K562 (cell line): Measurements from ENCODE around the gene GIGYF1. TPM values are rescaled to one million over a fixed set of nuclear protein-coding genes. Genes with fewer than 3 reads are reported as not detected.
A peak's percentile ranks its signal among the peaks of the same experiment; 100 is the strongest.

Source experiments
- ATF7 ChIP-seq: fragments of 450-650 bp; IDR thresholded peaks from 2 replicates; pipeline ENCODE4 v1.7.1; 2014; ENCODE audit warnings: mild to moderate bottlenecking, moderate library complexity
- CHCHD3 ChIP-seq: fragments of 250-450 bp; sonication (Bioruptor Pico); IDR thresholded peaks from 2 replicates; pipeline ENCODE4 v2.1.2; 2022; ENCODE audit warnings: mild to moderate bottlenecking
- CHD1 ChIP-seq: fragments of 200-600 bp; sonication (generic); IDR thresholded peaks from one replicate; pipeline ENCODE4 v1.6.1; 2012; ENCODE audit warnings: mild to moderate bottlenecking, moderate library complexity, low read length, inconsistent platforms
- ETS1 ChIP-seq: conservative IDR thresholded peaks from 2 replicates; pipeline ENCODE4 v1.6.1; 2011; ENCODE audit warnings: low read depth, mild to moderate bottlenecking, low read length; ENCODE audit not compliant: control insufficient read depth
- ETV5 ChIP-seq: sonication (generic); formaldehyde crosslinking; IDR thresholded peaks from 2 replicates; pipeline ENCODE4 v1.4.0; 2020; ENCODE audit warnings: low read depth, mild to moderate bottlenecking, missing genetic modification reagents
- GTF2A2 ChIP-seq: IDR thresholded peaks from 2 replicates; pipeline ENCODE4 v1.6.1; 2016; ENCODE audit warnings: mild to moderate bottlenecking, missing genetic modification characterization, missing compliant biosample characterization
- HMG20A ChIP-seq: fragments of 450-650 bp; formaldehyde crosslinking; conservative IDR thresholded peaks from 2 replicates; pipeline ENCODE4 v1.4.0; 2020; ENCODE audit warnings: mild to moderate bottlenecking, mixed read lengths
- KAT7 ChIP-seq: sonication (generic); formaldehyde crosslinking; IDR thresholded peaks from 2 replicates; pipeline ENCODE4 v1.8.0; 2022; ENCODE audit warnings: missing genetic modification reagents, mild to moderate bottlenecking, borderline replicate concordance
- KDM4B ChIP-seq, 2 experiments: fragments of 450-650 bp in 1 of 2; sonication (generic) in 1 of 2; IDR thresholded peaks; 2 replicates each; pipeline ENCODE4 v1.6.1; 2016 to 2017; ENCODE audit warnings: borderline replicate concordance in 2 of 2, antibody characterized with exemption in 1 of 2, low read depth in 1 of 2, mild to moderate bottlenecking in 1 of 2
- MXI1 ChIP-seq: IDR thresholded peaks from 2 replicates; pipeline ENCODE4 v1.6.1; 2011; ENCODE audit warnings: low read depth, mild to moderate bottlenecking, improper control_type of control experiment, low read length
- NFE2L1 ChIP-seq: fragments of 450-650 bp; IDR thresholded peaks from 2 replicates; pipeline ENCODE4 v1.6.1; 2016; ENCODE audit warnings: missing genetic modification characterization, low read depth, mild to moderate bottlenecking, missing compliant biosample characterization, moderate library complexity, borderline replicate concordance
- PYGO2 ChIP-seq: fragments of 450-650 bp; IDR thresholded peaks from 2 replicates; pipeline ENCODE4 v1.6.1; 2016; ENCODE audit warnings: mild to moderate bottlenecking, missing genetic modification characterization, moderate library complexity, missing compliant biosample characterization
- TRIM28 ChIP-seq: fragments of 450-650 bp; IDR thresholded peaks from 2 replicates; pipeline ENCODE4 v1.6.1; 2017
- UBTF ChIP-seq, 2 experiments: IDR thresholded peaks; 2 replicates each; pipeline ENCODE4 v1.6.1; 2012; ENCODE audit warnings: improper control_type of control experiment in 2 of 2, low read depth in 2 of 2, low read length in 2 of 2, borderline replicate concordance in 1 of 2
- ZBED1 ChIP-seq: IDR thresholded peaks from 2 replicates; pipeline ENCODE4 v1.6.1; 2014
- polyA plus RNA-seq, 8 experiments: library from polyadenylated mRNA; depleted of rRNA in 4 of 8; stranded (reverse) in 5 of 8; unstranded in 3 of 8; fragments of >200 nt; fragmentation: Nextera tagmentation in 2 of 8; fragmentation: Illumina TruSeq in 1 of 8; extraction: Ambion mirVana in 2 of 8; extraction: Trizol in 1 of 8; gene quantifications; 2 replicates each; pipeline versions ENCODE4 v1.2.1 to v1.2.3, GENCODE V29; 2011 to 2014; ENCODE audit warnings: inconsistent platforms in 1 of 8, missing spikeins in 1 of 8
- total RNA-seq, 7 experiments: library from RNA; depleted of rRNA in 6 of 7; stranded (reverse); fragments of >200 nt in 6 of 7; fragmentation: Illumina TruSeq in 2 of 7; extraction: Trizol in 2 of 7; gene quantifications; 2 replicates each; pipeline versions ENCODE4 v1.2.1 to v1.2.3, GENCODE V29; 2011 to 2021; ENCODE audit warnings: low replicate concordance in 1 of 7
- TF ChIP-seq, protein P1 (sequence below): IDR thresholded peaks from 2 replicates; pipeline ENCODE4 v1.6.1; 2012; ENCODE audit warnings: low read depth, low read length, improper control_type of control experiment, borderline replicate concordance
- TF ChIP-seq, protein P2 (sequence below): fragments of 250-450 bp; sonication (Bioruptor Pico); IDR thresholded peaks from 2 replicates; pipeline ENCODE4 v1.5.0; 2020; ENCODE audit warnings: mild to moderate bottlenecking, borderline replicate concordance
- TF ChIP-seq, protein P3 (sequence below): fragments of 450-650 bp; IDR thresholded peaks from one replicate; pipeline ENCODE4 v1.6.1; 2018; ENCODE audit warnings: mild to moderate bottlenecking, moderate library complexity; ENCODE audit not compliant: partially characterized antibody

The GIGYF1 gene
- total and polyA plus RNA-seq, 9 of the 15 experiments (the other 6 are each of a cell fraction or from before 2014, with no cell fraction given): 0.56 to 76.2 (median 16.8) TPM

DNA sequence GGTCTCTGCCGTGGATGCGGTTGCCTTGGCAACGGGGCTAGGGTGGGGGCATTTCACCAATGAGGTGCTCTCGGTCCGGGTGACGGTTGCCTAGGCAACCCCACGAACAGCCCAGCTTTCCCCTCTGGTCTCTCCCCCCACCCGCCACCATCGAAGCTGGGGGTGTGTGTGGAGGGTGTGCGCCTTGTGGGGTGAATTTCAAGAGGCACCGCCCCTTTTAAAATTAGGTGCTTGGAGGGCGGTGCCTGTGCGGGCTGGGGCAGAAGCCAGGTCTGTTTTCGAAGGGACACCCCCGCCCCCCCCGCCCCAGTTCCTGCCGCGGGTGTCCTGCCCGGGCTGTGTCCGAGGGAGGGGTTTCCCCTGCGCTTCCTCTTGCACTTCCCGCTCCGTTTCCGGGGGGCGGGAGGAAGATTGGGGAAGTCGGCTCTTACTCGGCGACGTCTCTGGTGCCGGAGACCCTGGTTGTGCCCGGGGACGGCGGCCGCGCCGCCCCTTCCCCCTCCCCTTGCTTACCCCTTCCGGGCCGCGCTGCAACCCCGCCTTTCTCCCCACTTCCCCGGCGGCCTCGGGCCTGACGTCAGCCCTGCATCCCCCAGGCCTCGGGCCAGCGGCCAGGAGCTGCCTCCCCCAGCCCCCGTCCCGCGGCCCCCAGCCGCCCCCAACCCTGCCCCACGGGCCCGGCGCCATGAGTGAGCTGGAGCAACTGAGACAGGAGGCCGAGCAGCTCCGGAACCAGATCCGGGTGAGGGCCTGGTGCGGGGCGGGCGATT is 18.3 kb downstream of the GIGYF1 start (continued):
- TF ChIP-seq, protein P1, sequence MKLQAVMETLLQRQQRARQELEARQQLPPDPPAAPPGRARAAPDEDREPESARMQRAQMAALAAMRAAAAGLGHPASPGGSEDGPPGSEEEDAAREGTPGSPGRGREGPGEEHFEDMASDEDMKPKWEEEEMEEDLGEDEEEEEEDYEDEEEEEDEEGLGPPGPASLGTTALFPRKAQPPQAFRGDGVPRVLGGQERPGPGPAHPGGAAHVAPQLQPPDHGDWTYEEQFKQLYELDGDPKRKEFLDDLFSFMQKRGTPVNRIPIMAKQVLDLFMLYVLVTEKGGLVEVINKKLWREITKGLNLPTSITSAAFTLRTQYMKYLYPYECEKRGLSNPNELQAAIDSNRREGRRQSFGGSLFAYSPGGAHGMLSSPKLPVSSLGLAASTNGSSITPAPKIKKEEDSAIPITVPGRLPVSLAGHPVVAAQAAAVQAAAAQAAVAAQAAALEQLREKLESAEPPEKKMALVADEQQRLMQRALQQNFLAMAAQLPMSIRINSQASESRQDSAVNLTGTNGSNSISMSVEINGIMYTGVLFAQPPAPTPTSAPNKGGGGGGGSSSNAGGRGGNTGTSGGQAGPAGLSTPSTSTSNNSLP: no peak
- no peak for TF ChIP-seq TRIM28
- TF ChIP-seq, protein P2, sequence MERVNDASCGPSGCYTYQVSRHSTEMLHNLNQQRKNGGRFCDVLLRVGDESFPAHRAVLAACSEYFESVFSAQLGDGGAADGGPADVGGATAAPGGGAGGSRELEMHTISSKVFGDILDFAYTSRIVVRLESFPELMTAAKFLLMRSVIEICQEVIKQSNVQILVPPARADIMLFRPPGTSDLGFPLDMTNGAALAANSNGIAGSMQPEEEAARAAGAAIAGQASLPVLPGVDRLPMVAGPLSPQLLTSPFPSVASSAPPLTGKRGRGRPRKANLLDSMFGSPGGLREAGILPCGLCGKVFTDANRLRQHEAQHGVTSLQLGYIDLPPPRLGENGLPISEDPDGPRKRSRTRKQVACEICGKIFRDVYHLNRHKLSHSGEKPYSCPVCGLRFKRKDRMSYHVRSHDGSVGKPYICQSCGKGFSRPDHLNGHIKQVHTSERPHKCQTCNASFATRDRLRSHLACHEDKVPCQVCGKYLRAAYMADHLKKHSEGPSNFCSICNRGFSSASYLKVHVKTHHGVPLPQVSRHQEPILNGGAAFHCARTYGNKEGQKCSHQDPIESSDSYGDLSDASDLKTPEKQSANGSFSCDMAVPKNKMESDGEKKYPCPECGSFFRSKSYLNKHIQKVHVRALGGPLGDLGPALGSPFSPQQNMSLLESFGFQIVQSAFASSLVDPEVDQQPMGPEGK: no peak
- no peak for TF ChIP-seq PYGO2 (tag)
- no peak for TF ChIP-seq CHCHD3 (CRISPR knock-in tag)
- TF ChIP-seq ETS1: no peak
- no peak; a peak in 1 of 4 replicates for TF ChIP-seq KDM4B (IDR thresholded peaks at IDR 0.05; ENCODE audit: borderline replicate concordance in 2 of 2, low read depth in 1 of 2)
- peak; percentile 45; the same call in 1 of the 2 replicates for TF ChIP-seq ATF7
- TF ChIP-seq HMG20A (CRISPR knock-in tag): no peak
- TF ChIP-seq MXI1: peak; percentile 92
- TF ChIP-seq KAT7 (CRISPR knock-in tag): no peak
- peak; percentile 46; the same call in 1 of the 2 replicates for TF ChIP-seq ETV5
- TF ChIP-seq CHD1: no peak
- no peak for TF ChIP-seq NFE2L1 (tag)
- TF ChIP-seq UBTF (IDR thresholded peaks at IDR 0.05; ENCODE audit: borderline replicate concordance in 1 of 2, low read depth in 2 of 2, low read length in 2 of 2): 0 out of 4 replicates have a peak, but pooled peaks of 1 of the 2 experiments have one; percentile 21
- no peak for TF ChIP-seq GTF2A2
- TF ChIP-seq, protein P3, sequence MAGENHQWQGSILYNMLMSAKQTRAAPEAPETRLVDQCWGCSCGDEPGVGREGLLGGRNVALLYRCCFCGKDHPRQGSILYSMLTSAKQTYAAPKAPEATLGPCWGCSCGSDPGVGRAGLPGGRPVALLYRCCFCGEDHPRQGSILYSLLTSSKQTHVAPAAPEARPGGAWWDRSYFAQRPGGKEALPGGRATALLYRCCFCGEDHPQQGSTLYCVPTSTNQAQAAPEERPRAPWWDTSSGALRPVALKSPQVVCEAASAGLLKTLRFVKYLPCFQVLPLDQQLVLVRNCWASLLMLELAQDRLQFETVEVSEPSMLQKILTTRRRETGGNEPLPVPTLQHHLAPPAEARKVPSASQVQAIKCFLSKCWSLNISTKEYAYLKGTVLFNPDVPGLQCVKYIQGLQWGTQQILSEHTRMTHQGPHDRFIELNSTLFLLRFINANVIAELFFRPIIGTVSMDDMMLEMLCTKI: no peak
- TF ChIP-seq ZBED1: no peak
